Measurements from ENCODE around the gene HPCAL1.

Gene HPCAL1

DNA sequence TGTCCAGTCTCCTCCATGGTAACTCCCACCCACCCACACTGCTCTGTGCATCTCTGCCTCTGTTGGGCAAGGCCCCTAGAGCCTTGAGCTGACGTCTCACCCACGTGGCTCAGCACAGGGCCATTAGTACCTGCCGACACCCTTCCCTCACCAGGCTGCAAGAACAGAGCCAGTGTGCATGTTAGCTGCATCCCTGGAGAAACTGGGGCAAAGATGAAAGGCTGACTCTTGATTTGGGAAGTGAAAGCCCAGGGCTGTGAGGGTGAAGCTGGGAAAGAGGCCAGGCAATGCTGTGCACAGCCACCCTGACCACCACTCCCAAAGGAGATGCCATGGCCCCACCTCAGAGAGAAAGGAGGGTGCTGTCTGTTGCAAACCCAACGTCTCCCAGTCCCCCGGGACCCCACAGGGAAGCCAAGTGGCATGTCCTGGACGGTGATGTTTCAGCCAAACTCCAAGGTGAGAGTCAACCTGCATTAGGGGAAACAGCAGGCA lies 20.0 kb upstream of the HPCAL1 start:
- Histone ChIP-seq H3K36me3 (replicated peaks) (no peaks in the 10 kb centered on the region), H3K27ac (peak overlapping the region; percentile 49), H3K27me3 (replicated peaks) (no peaks in the 10 kb centered on the region), H3K4me3 (ENCODE audit: low read depth, low read length) (no peak overlapping the region)
- TF ChIP-seq, protein P1, sequence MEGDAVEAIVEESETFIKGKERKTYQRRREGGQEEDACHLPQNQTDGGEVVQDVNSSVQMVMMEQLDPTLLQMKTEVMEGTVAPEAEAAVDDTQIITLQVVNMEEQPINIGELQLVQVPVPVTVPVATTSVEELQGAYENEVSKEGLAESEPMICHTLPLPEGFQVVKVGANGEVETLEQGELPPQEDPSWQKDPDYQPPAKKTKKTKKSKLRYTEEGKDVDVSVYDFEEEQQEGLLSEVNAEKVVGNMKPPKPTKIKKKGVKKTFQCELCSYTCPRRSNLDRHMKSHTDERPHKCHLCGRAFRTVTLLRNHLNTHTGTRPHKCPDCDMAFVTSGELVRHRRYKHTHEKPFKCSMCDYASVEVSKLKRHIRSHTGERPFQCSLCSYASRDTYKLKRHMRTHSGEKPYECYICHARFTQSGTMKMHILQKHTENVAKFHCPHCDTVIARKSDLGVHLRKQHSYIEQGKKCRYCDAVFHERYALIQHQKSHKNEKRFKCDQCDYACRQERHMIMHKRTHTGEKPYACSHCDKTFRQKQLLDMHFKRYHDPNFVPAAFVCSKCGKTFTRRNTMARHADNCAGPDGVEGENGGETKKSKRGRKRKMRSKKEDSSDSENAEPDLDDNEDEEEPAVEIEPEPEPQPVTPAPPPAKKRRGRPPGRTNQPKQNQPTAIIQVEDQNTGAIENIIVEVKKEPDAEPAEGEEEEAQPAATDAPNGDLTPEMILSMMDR (IDR thresholded peaks at IDR 0.05; ENCODE audit: low read depth, low read length, missing control alignments), result no peak
- no peak for DNase-seq
- in situ Hi-C loops (cut with HindIII; ENCODE audit: low pct_ligation_motif_present, low sequenced_read_pairs), result no loop called here

DNA sequence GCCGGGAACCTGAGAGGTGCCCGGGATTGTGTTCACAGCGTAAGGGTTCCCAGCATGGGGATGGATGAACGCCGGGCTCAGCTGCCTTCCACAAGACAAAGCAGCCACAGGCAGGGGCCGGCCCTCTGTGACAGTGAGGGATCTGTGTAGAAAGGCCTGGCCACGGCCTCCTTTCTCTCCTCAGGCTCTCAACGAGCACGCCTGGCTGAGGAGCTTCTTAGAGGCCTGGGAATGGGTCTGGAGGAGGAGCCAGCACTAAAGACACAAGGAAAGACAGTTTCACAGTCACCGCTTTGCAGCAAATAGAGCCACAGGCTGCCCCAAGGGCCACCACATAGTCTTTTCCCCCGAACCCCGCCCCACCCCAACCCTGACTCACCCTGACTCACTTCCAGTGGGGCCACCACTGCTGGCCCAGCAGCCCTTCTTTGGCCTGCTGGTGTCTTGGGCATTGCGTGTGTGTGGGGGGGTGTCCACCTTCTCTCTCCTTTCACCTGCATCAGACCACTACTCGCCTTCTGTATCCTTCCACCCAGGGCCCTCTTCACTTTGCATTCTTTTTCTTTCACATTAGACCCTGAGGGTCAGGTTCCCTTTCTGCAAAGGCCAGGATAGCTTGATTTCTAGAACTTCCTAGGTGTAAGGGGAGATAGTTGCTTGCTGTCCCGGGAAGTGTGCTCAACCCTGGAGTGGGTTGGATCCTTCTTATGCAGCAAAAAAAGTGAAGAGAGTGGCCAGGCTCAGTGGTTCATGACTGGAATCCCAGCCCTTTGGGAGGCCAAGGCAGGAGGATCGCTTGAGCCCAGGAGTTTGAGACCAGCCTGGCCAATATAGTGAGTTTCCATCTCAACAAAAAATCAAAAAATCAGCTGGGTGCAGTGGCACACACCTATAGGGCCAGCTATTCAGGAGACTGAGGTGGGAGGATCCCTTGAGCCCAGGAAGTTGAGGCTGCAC lies 19.3 kb upstream of the HPCAL1 start:
- in situ Hi-C loops (cut with HindIII; ENCODE audit: low pct_ligation_motif_present, low sequenced_read_pairs), result no loop called here
- TF ChIP-seq, protein P1 (IDR thresholded peaks at IDR 0.05; ENCODE audit: low read depth, low read length, missing control alignments), result no peak
- DNase-seq, result peak; percentile 70
- H3K27ac ChIP-seq, result peak overlapping the region; percentile 49
- no peaks in the 10 kb centered on the region for H3K27me3 ChIP-seq (replicated peaks)
- H3K4me3 ChIP-seq (ENCODE audit: low read depth, low read length), result no peak overlapping the region
- no peaks in the 10 kb centered on the region for H3K36me3 ChIP-seq (replicated peaks)

DNA sequence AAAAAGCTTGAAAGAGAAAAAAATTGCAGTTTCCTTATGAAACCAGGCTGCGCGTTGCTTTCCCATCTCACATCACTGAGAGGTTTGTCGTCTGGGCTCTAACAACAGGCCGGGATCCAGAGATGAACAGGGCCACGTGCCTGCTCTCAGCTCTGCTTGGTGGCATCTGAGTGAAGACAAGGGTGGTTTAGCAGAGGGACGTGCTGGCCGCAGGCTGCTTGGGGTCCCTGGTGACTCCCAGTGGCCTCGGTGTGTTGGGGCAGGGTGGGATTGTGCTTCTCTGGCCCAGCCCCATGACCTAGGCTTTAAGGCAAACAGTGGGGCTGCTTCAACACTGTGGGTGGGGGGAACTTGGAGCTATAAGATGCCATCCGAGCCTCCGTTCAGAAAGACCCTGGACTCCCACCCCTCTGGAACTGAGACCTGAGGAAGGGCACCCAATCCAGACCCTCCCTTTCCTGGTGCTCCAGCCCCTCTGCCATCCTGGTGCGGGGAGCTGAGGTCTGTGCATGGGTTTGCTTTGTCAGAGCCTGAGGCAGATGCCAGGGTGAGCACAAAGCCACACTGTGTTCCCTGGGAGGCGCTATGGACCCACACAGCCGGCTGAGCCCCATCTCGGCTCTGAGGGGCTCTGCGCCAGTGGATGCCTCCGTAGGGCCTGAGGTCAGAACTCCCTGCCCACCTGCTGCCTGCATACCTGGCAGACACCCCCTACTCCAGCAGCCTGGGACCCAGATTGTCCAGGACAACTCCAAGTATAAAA lies 18.4 kb upstream of the HPCAL1 start:
- DNase-seq, result no peak
- H3K4me3 ChIP-seq (ENCODE audit: low read depth, low read length), result no peak overlapping the region
- TF ChIP-seq, protein P1 (IDR thresholded peaks at IDR 0.05; ENCODE audit: low read depth, low read length, missing control alignments), result no peak
- no peaks in the 10 kb centered on the region for H3K36me3 ChIP-seq (replicated peaks)
- in situ Hi-C loops (cut with HindIII; ENCODE audit: low pct_ligation_motif_present, low sequenced_read_pairs), result no loop called here
- no peak overlapping the region for H3K27ac ChIP-seq
- no peaks in the 10 kb centered on the region for H3K27me3 ChIP-seq (replicated peaks)

DNA sequence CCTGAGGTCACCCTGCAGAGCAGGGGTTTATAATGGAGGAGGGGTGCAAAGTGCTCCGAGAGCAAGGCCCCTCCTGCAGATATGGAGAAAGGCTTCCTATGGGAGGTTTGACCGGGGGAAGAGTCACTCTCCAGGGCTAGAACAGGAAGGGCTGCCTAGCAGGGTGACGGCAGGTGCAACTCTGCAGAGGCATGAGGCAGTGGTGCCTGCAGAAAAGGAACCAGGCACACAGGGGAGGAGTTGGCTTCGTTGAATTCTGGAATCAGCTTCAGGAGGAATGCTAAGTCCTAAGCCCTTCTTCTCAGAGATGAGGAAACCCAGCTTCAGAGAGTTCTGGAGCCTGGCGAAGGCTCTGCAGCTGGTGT lies 17.5 kb upstream of the HPCAL1 start:
- in situ Hi-C loops (cut with HindIII; ENCODE audit: low pct_ligation_motif_present, low sequenced_read_pairs), result no loop called here
- DNase-seq, result no peak
- Histone ChIP-seq H3K4me3 (ENCODE audit: low read depth, low read length) (no peak overlapping the region), H3K36me3 (replicated peaks) (no peaks in the 10 kb centered on the region), H3K27me3 (replicated peaks) (no peaks in the 10 kb centered on the region), H3K27ac (no peak overlapping the region)
- TF ChIP-seq, protein P1 (IDR thresholded peaks at IDR 0.05; ENCODE audit: low read depth, low read length, missing control alignments), result no peak

DNA sequence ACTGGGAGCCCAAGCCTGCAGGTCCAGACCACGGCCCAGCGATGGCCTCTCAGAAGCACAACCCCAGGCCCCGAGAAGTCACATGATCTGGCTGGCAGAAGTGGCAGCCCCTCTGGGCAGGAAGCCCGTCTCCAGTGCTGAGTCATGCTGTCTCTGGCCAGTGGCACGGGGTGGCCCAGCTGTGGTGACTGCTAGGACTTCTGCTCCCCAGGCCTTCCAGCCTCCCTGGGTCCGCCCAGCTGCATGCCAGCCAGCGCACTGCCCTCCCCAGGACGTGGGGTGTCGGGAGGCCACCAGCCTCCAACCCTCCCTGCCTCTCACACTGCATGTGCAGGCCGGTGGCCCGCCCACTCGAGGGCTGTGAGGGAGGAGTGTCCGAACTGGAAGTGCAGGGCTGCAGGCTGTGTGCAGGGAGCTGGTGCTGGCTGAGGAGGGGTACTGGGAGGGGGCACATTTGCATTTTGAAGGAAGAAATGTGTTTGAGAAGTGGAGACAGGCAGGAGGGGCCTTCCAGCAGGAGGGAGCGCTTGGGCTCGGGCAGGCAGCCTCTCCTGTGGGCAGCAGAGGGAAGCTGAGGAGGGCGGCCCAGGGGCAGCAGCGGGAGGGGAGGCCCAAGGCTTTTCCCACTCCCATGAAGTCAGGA lies 17.0 kb upstream of the HPCAL1 start:
- TF ChIP-seq, protein P1 (IDR thresholded peaks at IDR 0.05; ENCODE audit: low read depth, low read length, missing control alignments), result no peak
- in situ Hi-C loops (cut with HindIII; ENCODE audit: low pct_ligation_motif_present, low sequenced_read_pairs), result no loop called here

More for the DNA sequence above, 17.0 kb upstream of the HPCAL1 start:
- DNase-seq, result no peak
- H3K27me3 ChIP-seq (replicated peaks), result no peaks in the 10 kb centered on the region
- H3K36me3 ChIP-seq (replicated peaks), result no peaks in the 10 kb centered on the region
- H3K27ac ChIP-seq, result no peak overlapping the region
- no peak overlapping the region for H3K4me3 ChIP-seq (ENCODE audit: low read depth, low read length)

All from brain microvascular endothelial cell (primary cell).